ENCODE measurements around the gene RASA1. TPM values are rescaled to one million over a fixed set of nuclear protein-coding genes. Genes with fewer than 3 reads are reported as not detected.

The RASA1 gene
- total RNA-seq, 1 donor from 2014 or later, result 36.2 TPM

GRCh38 chr5:87438231-87438630 is 170.5 kb downstream of the RASA1 start:
- H3K27me3 Mint-ChIP-seq (ENCODE audit: low read depth), result no peaks in the 10 kb centered on the region
- H3K4me3 Mint-ChIP-seq, result no peak overlapping the region
- H3K27ac Mint-ChIP-seq (ENCODE audit: unreplicated experiment), result no peak overlapping the region
- no peak for TF ChIP-seq CTCF (conservative IDR thresholded peaks at IDR 0.05)
- DNase-seq (ENCODE audit: low read depth, low spot score), result no peak
- no peaks in the 10 kb centered on the region for H3K36me3 Mint-ChIP-seq (ENCODE audit: low read depth)
- H3K4me1 Mint-ChIP-seq, result no peaks in the 10 kb centered on the region
- no peaks in the 10 kb centered on the region for H3K9me3 Mint-ChIP-seq

Other genes starting within 250 kb of the RASA1 start
- 36.9 and 38.3 TPM in 2 replicates for gene CCNH, start 145.0 kb downstream of the RASA1 start, total RNA-seq

Data from neural crest cell (in vitro differentiated cells).